ENCODE measurements around the gene POLR2L. TPM values are rescaled to one million over a fixed set of nuclear protein-coding genes. Genes with fewer than 3 reads are reported as not detected.

POLR2L gene
- total RNA-seq, 4 donors from 2014 or later: 71.4 to 189 (median 92.3) TPM

DNA sequence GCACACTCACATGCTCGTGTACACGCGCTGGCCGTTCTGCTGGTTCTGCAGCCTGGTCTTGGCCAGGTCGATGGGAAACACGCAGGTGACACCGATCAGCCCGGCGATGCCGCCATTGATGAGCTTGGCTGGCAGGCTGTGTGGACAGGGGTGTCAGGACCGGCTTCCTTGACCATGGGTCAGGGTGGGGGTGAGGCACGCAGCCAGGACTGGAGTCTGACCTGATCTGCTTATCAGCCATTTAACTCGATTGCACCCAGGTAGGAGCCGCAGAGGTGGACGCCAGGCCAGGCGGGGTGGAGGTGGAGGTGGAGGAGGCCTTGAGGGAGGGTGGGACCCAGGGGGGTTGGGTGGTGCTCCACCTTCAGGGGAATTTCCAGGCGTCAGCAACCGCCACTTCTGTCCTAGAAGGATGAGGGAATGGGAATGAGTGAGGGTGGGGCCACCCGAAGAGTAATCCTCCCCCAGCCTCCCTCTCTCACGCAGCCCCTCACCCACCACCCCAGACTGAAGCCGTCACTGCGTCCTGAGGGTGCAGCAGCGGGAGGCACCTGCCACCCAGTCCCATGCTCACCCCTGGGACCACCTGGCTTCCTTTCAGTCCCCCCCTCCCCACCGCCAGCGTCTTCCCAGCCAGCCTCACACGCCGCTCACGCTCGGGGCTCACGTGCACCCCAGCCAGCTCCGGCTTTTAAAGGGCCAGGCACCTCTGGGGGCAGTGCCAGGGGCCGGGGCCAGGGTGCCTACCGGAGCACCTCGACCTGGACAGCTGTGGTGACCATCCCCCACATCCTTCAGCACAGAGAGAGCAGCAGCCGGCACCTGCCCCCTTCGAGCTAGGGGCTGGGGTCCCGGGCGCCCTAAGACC lies 47.3 kb downstream of the POLR2L start:
- Histone ChIP-seq H3K4me3 (peak overlapping the region; percentile 59 to 93 (median 84)), H3K27me3 (peaks cover 0 to 17% (median 4%) of the 10 kb centered on the region in 4 donors), H3K4me1 (peaks cover 32 to 52% (median 40%) of the 10 kb centered on the region in 4 donors), H3K9me3 (no peaks in the 10 kb centered on the region), H3K36me3 (peaks cover 6 to 40% (median 34%) of the 10 kb centered on the region in 4 donors), H3K27ac (replicated peaks in 1 of 4) (peak overlapping the region; percentile 84 to 93 (median 90))
- TF ChIP-seq EP300 (IDR thresholded peaks at IDR 0.05): no peak
- TF ChIP-seq POLR2A (IDR thresholded peaks at IDR 0.05; ENCODE audit: low read depth): no peak
- TF ChIP-seq, protein P1, sequence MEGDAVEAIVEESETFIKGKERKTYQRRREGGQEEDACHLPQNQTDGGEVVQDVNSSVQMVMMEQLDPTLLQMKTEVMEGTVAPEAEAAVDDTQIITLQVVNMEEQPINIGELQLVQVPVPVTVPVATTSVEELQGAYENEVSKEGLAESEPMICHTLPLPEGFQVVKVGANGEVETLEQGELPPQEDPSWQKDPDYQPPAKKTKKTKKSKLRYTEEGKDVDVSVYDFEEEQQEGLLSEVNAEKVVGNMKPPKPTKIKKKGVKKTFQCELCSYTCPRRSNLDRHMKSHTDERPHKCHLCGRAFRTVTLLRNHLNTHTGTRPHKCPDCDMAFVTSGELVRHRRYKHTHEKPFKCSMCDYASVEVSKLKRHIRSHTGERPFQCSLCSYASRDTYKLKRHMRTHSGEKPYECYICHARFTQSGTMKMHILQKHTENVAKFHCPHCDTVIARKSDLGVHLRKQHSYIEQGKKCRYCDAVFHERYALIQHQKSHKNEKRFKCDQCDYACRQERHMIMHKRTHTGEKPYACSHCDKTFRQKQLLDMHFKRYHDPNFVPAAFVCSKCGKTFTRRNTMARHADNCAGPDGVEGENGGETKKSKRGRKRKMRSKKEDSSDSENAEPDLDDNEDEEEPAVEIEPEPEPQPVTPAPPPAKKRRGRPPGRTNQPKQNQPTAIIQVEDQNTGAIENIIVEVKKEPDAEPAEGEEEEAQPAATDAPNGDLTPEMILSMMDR (IDR thresholded peaks at IDR 0.05): no peak
- no peak for TF ChIP-seq POLR2AphosphoS5 (IDR thresholded peaks at IDR 0.05)
- DNase-seq (ENCODE audit: extremely low spot score): no peak
- intact Hi-C loops (cut with DNase I): no loop called here
- WGBS: 53% methylated on average over 18 of the region's 38 CpGs

DNA sequence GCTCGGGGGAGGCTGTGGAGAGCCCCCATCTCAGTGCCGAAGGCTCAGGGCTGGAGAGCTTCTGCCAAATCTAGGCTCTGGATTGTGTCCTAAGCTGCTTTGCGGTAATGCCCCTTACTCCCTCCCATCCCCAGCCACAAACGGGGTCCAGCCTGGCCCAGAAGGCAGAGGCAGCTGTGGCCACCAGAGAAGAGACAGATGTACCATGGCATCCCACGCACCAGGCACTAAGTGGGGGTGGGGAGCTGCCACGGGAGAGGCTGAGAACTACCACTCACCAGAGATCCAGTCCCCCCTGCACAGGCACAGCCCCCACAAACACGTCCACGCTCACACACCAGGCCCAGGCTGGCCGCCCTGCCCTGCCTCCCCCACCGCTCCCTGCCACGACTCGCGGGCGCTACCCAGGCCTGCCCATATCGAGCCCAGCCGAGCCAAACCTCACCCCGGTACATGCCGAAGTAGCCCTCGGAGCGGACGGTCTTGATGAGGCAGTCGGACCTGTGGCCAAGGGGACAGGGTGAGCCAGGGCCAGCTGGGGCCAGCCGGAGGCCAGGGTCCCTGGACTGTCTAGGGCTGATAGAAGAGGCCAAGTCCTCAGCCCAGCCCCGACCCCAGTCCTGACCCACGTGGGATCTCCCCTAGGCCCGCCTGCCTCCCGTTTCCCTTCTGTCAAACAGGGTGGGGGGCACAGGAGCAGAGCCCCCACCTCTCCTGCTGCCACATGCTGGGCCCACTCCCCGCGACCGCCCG lies 48.1 kb downstream of the POLR2L start:
- Histone ChIP-seq H3K36me3 (peaks cover 2 to 32% (median 27%) of the 10 kb centered on the region in 4 donors), H3K27ac (replicated peaks in 1 of 4) (no peak overlapping the region), H3K27me3 (peaks cover 0 to 25% (median 8%) of the 10 kb centered on the region in 4 donors), H3K9me3 (no peaks in the 10 kb centered on the region), H3K4me3 (no peak overlapping the region), H3K4me1 (peaks cover 32 to 60% (median 48%) of the 10 kb centered on the region in 4 donors)
- DNase-seq (ENCODE audit: extremely low spot score): no peak
- WGBS: 81% methylated on average over 20 of the region's 31 CpGs
- intact Hi-C loops (cut with DNase I): no loop called here
- TF ChIP-seq, protein P1 (IDR thresholded peaks at IDR 0.05): no peak
- TF ChIP-seq POLR2AphosphoS5 (IDR thresholded peaks at IDR 0.05) (no peak), EP300 (IDR thresholded peaks at IDR 0.05) (no peak), POLR2A (IDR thresholded peaks at IDR 0.05; ENCODE audit: low read depth) (no peak)

DNA sequence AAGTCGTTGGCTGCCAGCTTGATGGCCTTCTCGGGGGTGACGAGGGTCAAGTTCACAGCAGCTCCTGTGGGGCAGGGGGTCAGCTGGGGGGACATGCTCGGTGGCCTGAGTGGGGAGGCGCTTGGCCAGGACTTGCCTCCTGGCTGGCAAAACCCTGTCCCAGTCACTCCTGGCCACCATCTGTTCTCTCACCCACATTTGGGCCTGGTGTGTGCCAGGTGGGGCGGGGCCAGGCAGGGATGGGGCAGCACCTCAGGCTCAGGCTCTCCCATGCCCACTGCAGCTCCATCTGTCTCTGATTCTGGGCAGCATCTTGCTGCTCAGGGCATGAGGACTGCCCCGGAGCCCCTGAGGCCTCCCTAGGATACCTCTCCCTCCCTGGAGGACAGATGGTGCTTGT lies 48.8 kb downstream of the POLR2L start:
- Histone ChIP-seq H3K36me3 (peaks cover 0 to 28% (median 25%) of the 10 kb centered on the region in 4 donors), H3K9me3 (no peaks in the 10 kb centered on the region), H3K4me1 (peaks cover 32 to 63% (median 48%) of the 10 kb centered on the region in 4 donors), H3K27me3 (peaks cover 0 to 31% (median 11%) of the 10 kb centered on the region in 4 donors), H3K4me3 (no peak overlapping the region), H3K27ac (replicated peaks in 1 of 4) (no peak overlapping the region)
- no peak for TF ChIP-seq EP300 (IDR thresholded peaks at IDR 0.05)
- DNase-seq (ENCODE audit: extremely low spot score): no peak
- intact Hi-C loops (cut with DNase I): no loop called here
- WGBS: 100% methylated on average over 3 of the region's 7 CpGs

DNA sequence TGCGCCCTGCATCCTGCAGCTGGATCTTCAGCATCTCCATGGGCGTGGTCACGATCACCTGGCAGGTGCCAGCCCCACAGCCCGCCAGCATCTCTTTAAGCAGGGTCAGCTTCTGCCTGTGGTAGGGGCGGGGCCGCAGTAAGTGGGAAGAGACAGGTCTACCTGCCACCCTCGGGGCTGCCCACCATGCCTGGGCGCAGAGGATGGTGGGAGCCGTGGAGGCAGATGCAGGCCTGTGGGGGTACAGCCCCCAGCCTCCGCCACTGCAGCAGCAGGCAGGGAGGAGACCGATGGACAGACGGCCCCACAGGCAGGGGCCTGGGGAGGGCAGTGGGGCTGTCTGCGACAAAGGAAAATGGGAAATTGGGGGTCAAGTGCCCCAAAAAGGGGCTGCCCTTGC lies 49.5 kb downstream of the POLR2L start:
- H3K27me3 ChIP-seq: peaks cover 0 to 38% (median 12%) of the 10 kb centered on the region in 4 donors
- H3K27ac ChIP-seq (replicated peaks in 1 of 4): no peak overlapping the region
- H3K9me3 ChIP-seq: no peaks in the 10 kb centered on the region
- TF ChIP-seq, protein P1 (IDR thresholded peaks at IDR 0.05): no peak
- TF ChIP-seq POLR2AphosphoS5 (IDR thresholded peaks at IDR 0.05) (no peak), EP300 (IDR thresholded peaks at IDR 0.05) (no peak), POLR2A (IDR thresholded peaks at IDR 0.05; ENCODE audit: low read depth) (no peak)
- WGBS: 92% methylated on average over 12 of the region's 13 CpGs
- H3K4me3 ChIP-seq: no peak overlapping the region
- peaks cover 28 to 58% (median 44%) of the 10 kb centered on the region in 4 donors for H3K4me1 ChIP-seq
- H3K36me3 ChIP-seq: peaks cover 0 to 28% (median 25%) of the 10 kb centered on the region in 4 donors
- intact Hi-C loops (cut with DNase I): no loop called here
- DNase-seq (ENCODE audit: extremely low spot score): no peak

DNA sequence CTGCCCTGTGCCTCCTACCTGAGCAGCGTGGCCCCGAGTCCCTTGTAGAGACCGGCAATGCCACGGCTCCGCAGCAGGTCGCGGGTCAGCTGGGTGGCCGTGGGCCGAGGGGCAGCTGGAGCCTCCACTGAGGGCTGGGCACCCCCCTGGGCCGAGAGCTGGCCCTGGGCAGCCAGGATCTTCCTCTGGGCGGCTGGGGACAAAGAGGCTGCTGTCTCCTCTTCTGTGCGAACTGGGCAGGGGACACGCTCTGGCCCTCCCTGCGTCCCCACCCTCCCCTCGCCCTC lies 49.9 kb downstream of the POLR2L start:
- no peak for TF ChIP-seq POLR2AphosphoS5 (IDR thresholded peaks at IDR 0.05)
- TF ChIP-seq, protein P1 (IDR thresholded peaks at IDR 0.05): no peak
- no peak for TF ChIP-seq EP300 (IDR thresholded peaks at IDR 0.05)
- no peak for TF ChIP-seq POLR2A (IDR thresholded peaks at IDR 0.05; ENCODE audit: low read depth)
- H3K27me3 ChIP-seq: peaks cover 0 to 42% (median 12%) of the 10 kb centered on the region in 4 donors
- H3K9me3 ChIP-seq: no peaks in the 10 kb centered on the region
- H3K27ac ChIP-seq (replicated peaks in 1 of 4): no peak overlapping the region
- peaks cover 28 to 54% (median 41%) of the 10 kb centered on the region in 4 donors for H3K4me1 ChIP-seq
- intact Hi-C loops (cut with DNase I): no loop called here
- no peak for DNase-seq (ENCODE audit: extremely low spot score)
- peaks cover 0 to 28% (median 25%) of the 10 kb centered on the region in 4 donors for H3K36me3 ChIP-seq
- WGBS: 90% methylated on average over 5 of the region's 15 CpGs
- H3K4me3 ChIP-seq: no peak overlapping the region
